Tibial artery (tissue), 4 donors: Measurements from ENCODE around the gene C1S.
A peak's percentile ranks its signal among the peaks of the same experiment; 100 is the strongest.

Experiments
- DNase-seq, 2 donors: peaks; one replicate each; pipeline ENCODE4 v3.0.0-alpha.2; 2019
- H3K27ac ChIP-seq, 2 donors: fragments of 200-600 bp; sonication (generic) in 1 of 2; 1 replicate in 1 of 2; 2 replicates in 1 of 2; pipeline ENCODE4 v1.5.1; 2018 to 2019; ENCODE audit warnings: mild to moderate bottlenecking in 1 of 2
- H3K27me3 ChIP-seq, 2 donors: fragments of 200-600 bp; sonication (generic) in 1 of 2; one replicate each; pipeline versions ENCODE4 v1.5.1 to v1.6.0; 2016 to 2019
- H3K36me3 ChIP-seq, 3 donors: fragments of 200-600 bp; sonication (generic) in 2 of 3; one replicate each; pipeline ENCODE4 v1.5.1; 2016 to 2019; ENCODE audit warnings: mild to moderate bottlenecking in 2 of 3
- H3K4me1 ChIP-seq, 4 donors: fragments of 200-600 bp; sonication (generic) in 2 of 4; 1 replicate in 3 of 4; 2 replicates in 1 of 4; pipeline ENCODE4 v1.5.1; 2016 to 2019
- H3K4me3 ChIP-seq, 2 donors: fragments of 200-600 bp; sonication (generic) in 1 of 2; 1 replicate in 1 of 2; 2 replicates in 1 of 2; pipeline ENCODE4 v1.5.1; 2018 to 2019; ENCODE audit warnings: mild to moderate bottlenecking in 2 of 2
- H3K9me3 ChIP-seq, 3 donors: fragments of 200-600 bp; sonication (generic) in 1 of 3; one replicate each; pipeline ENCODE4 v1.5.1; 2016 to 2019
- intact Hi-C: fragments of 100-400 bp; cut with DNase I; formaldehyde crosslinking; loops from one replicate; pipeline ENCODE4 v1.15.0; 2023; ENCODE audit warnings: low total_unique reads
- TF ChIP-seq, protein P1 (sequence below), 2 experiments: fragments of 200-600 bp in 1 of 2; fragments of 450-650 bp in 1 of 2; IDR thresholded peaks; one replicate each; pipeline ENCODE4 v1.5.1; 2017 to 2019; ENCODE audit warnings: antibody characterized with exemption in 2 of 2, mild to moderate bottlenecking in 1 of 2, moderate library complexity in 1 of 2

Gene C1S

DNA sequence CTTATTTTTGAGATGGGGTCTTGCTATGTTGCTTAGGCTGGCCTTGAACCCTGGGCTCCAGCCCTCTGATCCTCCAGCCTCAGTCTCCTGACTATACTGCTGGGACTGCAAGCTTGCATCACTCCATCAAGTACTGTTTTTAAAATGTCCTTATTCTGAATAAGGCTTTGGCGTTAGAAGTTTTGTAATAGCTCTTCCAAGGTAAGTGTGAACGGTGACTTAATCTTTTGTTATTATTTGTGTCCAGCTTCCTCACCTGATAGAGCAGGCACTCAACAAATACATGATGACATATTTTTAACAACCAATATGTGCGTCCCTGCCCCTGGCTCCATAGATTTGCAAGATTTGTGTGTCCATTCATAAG is 47.1 kb downstream of the C1S start:
- peak in 1 of 2 donors; percentile 61 for DNase-seq
- Histone ChIP-seq H3K27ac (peak overlapping the region; percentile 92), H3K27me3 (no peaks in the 10 kb centered on the region), H3K9me3 (peaks cover 0 to 4% (median 0%) of the 10 kb centered on the region in 3 donors), H3K4me1 (peaks cover 0 to 24% (median 14%) of the 10 kb centered on the region in 4 donors), H3K4me3 (peak overlapping the region; percentile 62 to 69), H3K36me3 (peaks cover 0 to 19% (median 10%) of the 10 kb centered on the region in 3 donors)
- TF ChIP-seq, protein P1, sequence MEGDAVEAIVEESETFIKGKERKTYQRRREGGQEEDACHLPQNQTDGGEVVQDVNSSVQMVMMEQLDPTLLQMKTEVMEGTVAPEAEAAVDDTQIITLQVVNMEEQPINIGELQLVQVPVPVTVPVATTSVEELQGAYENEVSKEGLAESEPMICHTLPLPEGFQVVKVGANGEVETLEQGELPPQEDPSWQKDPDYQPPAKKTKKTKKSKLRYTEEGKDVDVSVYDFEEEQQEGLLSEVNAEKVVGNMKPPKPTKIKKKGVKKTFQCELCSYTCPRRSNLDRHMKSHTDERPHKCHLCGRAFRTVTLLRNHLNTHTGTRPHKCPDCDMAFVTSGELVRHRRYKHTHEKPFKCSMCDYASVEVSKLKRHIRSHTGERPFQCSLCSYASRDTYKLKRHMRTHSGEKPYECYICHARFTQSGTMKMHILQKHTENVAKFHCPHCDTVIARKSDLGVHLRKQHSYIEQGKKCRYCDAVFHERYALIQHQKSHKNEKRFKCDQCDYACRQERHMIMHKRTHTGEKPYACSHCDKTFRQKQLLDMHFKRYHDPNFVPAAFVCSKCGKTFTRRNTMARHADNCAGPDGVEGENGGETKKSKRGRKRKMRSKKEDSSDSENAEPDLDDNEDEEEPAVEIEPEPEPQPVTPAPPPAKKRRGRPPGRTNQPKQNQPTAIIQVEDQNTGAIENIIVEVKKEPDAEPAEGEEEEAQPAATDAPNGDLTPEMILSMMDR (IDR thresholded peaks at IDR 0.05) = no peak
- intact Hi-C loops = loop anchor here (5.0 kb wide), 1 partner anchor 90 kb away; the partner anchor contains the start of gene LPCAT3

DNA sequence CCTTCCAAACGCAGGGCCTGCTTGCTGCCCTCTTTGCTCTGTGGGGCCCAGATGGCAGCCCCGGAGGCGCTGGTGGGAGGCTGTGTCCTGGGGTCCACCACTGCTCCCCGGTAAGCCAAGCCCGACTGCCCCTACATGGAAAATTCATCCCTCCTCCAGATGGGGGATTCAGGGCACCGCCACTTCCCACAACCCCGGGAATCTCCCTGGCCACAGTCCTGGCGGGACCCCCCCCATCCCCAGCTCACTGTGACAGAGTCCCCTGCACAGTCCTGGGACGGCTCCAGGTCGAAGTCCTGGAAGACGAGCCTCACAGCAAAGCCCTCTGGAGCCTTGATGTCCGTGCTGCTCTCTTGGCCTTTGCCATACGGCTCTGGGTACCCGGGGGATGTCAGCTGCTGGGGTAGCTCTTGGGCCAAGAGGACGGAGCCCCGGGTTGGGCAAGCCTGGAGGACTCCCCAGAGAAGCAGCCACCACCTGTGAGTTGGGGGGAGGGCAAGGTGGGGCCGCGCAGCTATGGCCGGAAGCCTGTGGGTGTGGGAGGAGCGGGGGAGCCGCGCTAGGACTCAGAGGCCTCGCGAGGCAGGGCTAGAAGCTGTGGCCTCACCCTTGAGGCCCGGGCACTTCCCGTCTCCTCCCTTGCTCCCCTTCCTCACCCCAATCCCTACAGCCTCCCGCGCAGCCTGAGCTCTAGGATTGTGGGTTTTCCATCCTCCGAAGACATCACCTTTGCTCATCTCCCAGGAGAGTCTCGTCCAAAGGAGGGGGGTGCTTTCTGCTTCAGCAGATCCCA is 47.7 kb downstream of the C1S start:
- peak; percentile 83 to 89 for DNase-seq
- H3K36me3 ChIP-seq = peaks cover 0 to 13% (median 10%) of the 10 kb centered on the region in 3 donors
- intact Hi-C loops = loop anchor here (5.0 kb wide), 1 partner anchor 91 kb away; the partner anchor contains the start of gene LPCAT3
- peak overlapping the region; percentile 62 to 69 for H3K4me3 ChIP-seq
- H3K4me1 ChIP-seq = peaks cover 0 to 24% (median 15%) of the 10 kb centered on the region in 4 donors
- H3K27ac ChIP-seq = peak overlapping the region; percentile 92
- TF ChIP-seq, protein P1 (IDR thresholded peaks at IDR 0.05) = no peak
- peaks cover 0 to 4% (median 0%) of the 10 kb centered on the region in 3 donors for H3K9me3 ChIP-seq
- H3K27me3 ChIP-seq = no peaks in the 10 kb centered on the region

DNA sequence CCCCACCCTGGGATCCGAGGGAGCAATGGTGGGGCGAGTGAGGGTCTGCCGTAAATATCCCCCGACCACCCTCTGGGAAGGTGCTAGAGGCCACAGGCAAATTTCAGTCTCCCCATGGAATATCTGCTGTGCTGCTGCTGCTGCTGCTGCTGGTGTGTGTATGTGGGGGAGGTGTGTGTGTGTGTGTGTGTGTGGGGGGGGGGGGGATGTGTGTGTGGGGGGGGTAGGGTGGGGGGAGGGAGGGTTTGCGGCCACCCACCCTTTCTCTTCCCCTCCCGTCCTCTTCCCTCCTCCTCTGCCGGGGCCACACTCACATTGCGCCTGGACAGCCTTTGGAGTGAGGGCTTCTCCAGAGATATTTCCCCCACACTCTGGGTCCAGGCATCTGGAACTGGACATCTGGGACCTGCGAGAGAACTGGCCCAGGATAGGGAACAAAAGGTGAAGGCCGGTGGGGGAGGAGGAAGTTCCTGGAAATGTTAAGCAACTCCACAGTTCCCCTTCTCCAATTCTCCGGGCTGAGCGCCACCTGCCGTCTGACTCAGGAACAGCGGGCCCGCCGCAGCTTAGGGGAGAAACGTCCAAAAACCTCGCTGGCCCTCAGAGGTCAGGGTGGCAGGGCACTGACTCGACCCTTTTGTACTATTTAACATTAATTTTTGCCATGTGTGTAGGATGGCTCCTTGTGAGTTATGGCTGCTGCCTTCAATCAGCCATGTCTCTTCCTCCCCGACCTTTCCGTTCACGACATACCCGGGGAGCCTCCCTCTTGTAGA is 48.5 kb downstream of the C1S start, which contains the start of gene C1RL:
TSS of gene C1RL (minus strand) at position 419 of the 776 bp plus-strand sequence. CDS start at position 385, 34 bp downstream.
- TF ChIP-seq, protein P1 (IDR thresholded peaks at IDR 0.05) = peak; percentile 98 to 99
- DNase-seq = peak; percentile 94 to 97
- peak within 1 kb of the TSS; percentile 62 to 69 for H3K4me3 ChIP-seq
- peak within 1 kb of the TSS; percentile 92 for H3K27ac ChIP-seq
- no peaks in the 10 kb centered on the region for H3K27me3 ChIP-seq
- H3K9me3 ChIP-seq = peaks cover 0 to 4% (median 0%) of the 10 kb centered on the region in 3 donors
- H3K36me3 ChIP-seq = peaks cover 0 to 7% (median 5%) of the 10 kb centered on the region in 3 donors
- intact Hi-C loops = loop anchor here (5.0 kb wide), 1 partner anchor 92 kb away; the partner anchor contains the start of gene LPCAT3
- H3K4me1 ChIP-seq = peaks cover 0 to 28% (median 15%) of the 10 kb centered on the region in 4 donors

DNA sequence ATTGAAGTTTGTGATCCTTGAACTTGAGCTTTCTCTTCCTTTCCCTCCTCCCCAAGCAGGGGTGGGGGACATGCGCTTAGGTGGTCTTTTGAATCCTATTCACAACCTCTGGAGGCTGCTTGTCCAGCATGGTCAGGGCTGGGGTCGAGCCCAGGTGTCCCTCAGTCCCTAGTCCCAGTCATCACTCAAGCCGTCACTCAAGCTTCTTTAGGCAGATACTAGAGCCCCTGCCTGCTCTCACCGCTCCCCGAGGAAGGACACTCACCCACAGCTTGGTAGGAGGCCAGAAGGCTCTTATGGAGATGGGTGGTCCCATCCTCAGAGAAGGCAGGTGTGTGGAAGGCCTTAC is 49.0 kb downstream of the C1S start:
- TF ChIP-seq, protein P1 (IDR thresholded peaks at IDR 0.05) = no peak
- Histone ChIP-seq H3K27me3 (no peaks in the 10 kb centered on the region), H3K9me3 (peaks cover 0 to 4% (median 0%) of the 10 kb centered on the region in 3 donors), H3K4me3 (peak overlapping the region in 1 of 2 donors; percentile 69), H3K27ac (peak overlapping the region; percentile 92), H3K4me1 (peaks cover 0 to 28% (median 15%) of the 10 kb centered on the region in 4 donors), H3K36me3 (peaks cover 0 to 1% (median 0%) of the 10 kb centered on the region in 3 donors)
- intact Hi-C loops = loop anchor here (5.0 kb wide), 1 partner anchor 92 kb away; the partner anchor contains the start of gene LPCAT3
- DNase-seq = peak; percentile 24 to 68

DNA sequence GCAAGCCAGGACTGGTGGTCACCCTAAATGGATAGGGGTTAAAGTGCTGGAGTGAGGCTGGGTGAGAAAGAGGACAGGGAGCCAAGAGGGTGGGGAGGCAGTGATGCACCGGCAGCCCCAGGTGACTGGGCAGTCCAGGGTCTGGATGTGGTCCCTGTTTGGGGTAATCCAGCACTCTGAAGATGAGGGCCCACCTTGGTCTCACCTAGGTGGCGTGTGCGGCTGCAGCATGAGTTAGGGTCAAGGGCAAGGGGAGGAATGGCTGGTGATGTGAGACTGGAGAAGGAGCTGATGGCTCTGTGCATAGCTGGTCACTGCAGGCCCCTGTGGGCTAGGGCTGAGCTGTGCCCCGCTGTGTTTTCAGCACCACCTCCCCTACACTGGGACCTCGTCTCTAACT is 50.1 kb downstream of the C1S start:
- peaks cover 0 to 28% (median 15%) of the 10 kb centered on the region in 4 donors for H3K4me1 ChIP-seq
- no peak overlapping the region for H3K27ac ChIP-seq
- TF ChIP-seq, protein P1 (IDR thresholded peaks at IDR 0.05) = no peak
- no peak overlapping the region for H3K4me3 ChIP-seq
- intact Hi-C loops = loop anchor here (5.0 to 10.0 kb wide), 2 partner anchors 48 to 166 kb away; partner anchors contain the start of genes C12orf57, C1S and RNU7-1
- H3K36me3 ChIP-seq = peaks cover 0 to 7% (median 4%) of the 10 kb centered on the region in 3 donors
- H3K9me3 ChIP-seq = peaks cover 0 to 4% (median 0%) of the 10 kb centered on the region in 3 donors
- H3K27me3 ChIP-seq = no peaks in the 10 kb centered on the region
- DNase-seq = peak; percentile 17 to 47
